H1 (cell line): Measurements from ENCODE around the gene RPL13A. TPM values are rescaled to one million over a fixed set of nuclear protein-coding genes. Genes with fewer than 3 reads are reported as not detected.

ENCODE experiments used
- CTCF ChIA-PET: fragments of 300-600 bp; sonication (Branson Sonifier 250); formaldehyde crosslinking; loops from one replicate; lab custom pipeline; 2021; ENCODE audit not compliant: partially characterized antibody; lab: Charles Lee
- POLR2A ChIA-PET: fragments of 300-600 bp; sonication (Branson Sonifier 250); formaldehyde crosslinking; loops from one replicate; lab custom pipeline; 2021; ENCODE audit warnings: inconsistent platforms; ENCODE audit not compliant: partially characterized antibody; lab: Charles Lee
- DNase-seq, 2 experiments: peaks; one replicate each; pipeline versions ENCODE4 v3.0.0 to v3.0.0-alpha.2; 2010 to 2022; ENCODE audit warnings: low spot score in 2 of 2, low read depth in 1 of 2, mixed read lengths in 1 of 2
- FAIRE-seq: peaks from 2 replicates; lab custom pipeline; 2011; peaks lifted over from hg19 to GRCh38; lab: Jason Lieb, UNC
- H2AFZ ChIP-seq: 2 replicates; pipeline ENCODE4 v1.8.1; 2012; ENCODE audit warnings: low read length, inconsistent platforms
- H2AK5ac ChIP-seq: 2 replicates; pipeline ENCODE4 v1.6.1; 2013; ENCODE audit warnings: low read depth, low read length
- H2BK120ac ChIP-seq: replicated peaks from 2 replicates; pipeline ENCODE3; 2013; ENCODE audit warnings: low read depth, low read length, inconsistent platforms
- H2BK12ac ChIP-seq: 2 replicates; pipeline ENCODE4 v1.6.1; 2013; ENCODE audit warnings: low read depth, low read length
- H2BK15ac ChIP-seq: 2 replicates; pipeline ENCODE4 v1.6.1; 2013; ENCODE audit warnings: low read length
- H2BK20ac ChIP-seq: 2 replicates; pipeline ENCODE4 v1.6.1; 2013; ENCODE audit warnings: low read length
- H2BK5ac ChIP-seq: 2 replicates; pipeline ENCODE4 v1.6.1; 2013; ENCODE audit warnings: low read depth, low read length
- H3K14ac ChIP-seq: 2 replicates; pipeline ENCODE4 v1.6.1; 2013; ENCODE audit warnings: inconsistent platforms; ENCODE audit not compliant: insufficient read length
- H3K18ac ChIP-seq: 2 replicates; pipeline ENCODE4 v1.6.1; 2013; ENCODE audit warnings: low read length; ENCODE audit errors: extremely low read depth
- H3K23ac ChIP-seq: 2 replicates; pipeline ENCODE4 v1.6.1; 2013; ENCODE audit warnings: inconsistent platforms; ENCODE audit not compliant: insufficient read length
- H3K23me2 ChIP-seq: 2 replicates; pipeline ENCODE4 v1.6.1; 2013; ENCODE audit warnings: low read depth, low read length
- H3K27ac ChIP-seq: 2 replicates; pipeline ENCODE4 v1.6.1; 2011; ENCODE audit warnings: low read depth, low read length, inconsistent platforms
- H3K27me3 ChIP-seq, 4 experiments: replicated peaks in 1 of 4; 1 replicate in 1 of 4; 2 replicates in 3 of 4; pipeline versions ENCODE4 v1.6.1 to v1.8.1; 2011 to 2013; ENCODE audit warnings: low read length in 3 of 4, mild to moderate bottlenecking in 3 of 4, inconsistent platforms in 2 of 4, mixed read lengths in 2 of 4, moderate library complexity in 1 of 4; ENCODE audit not compliant: control insufficient read depth in 3 of 4, insufficient read depth in 3 of 4; ENCODE audit errors: extremely low read depth in 1 of 4
- H3K36me3 ChIP-seq, 4 experiments: 2 replicates each; pipeline versions ENCODE4 v1.6.1 to v1.8.1; 2011 to 2013; ENCODE audit warnings: mild to moderate bottlenecking in 4 of 4, low read length in 3 of 4, moderate library complexity in 2 of 4, control low read depth in 1 of 4, inconsistent platforms in 1 of 4; ENCODE audit not compliant: insufficient read depth in 4 of 4, control insufficient read depth in 2 of 4
- H3K4ac ChIP-seq: replicated peaks from 2 replicates; pipeline ENCODE3; 2013; ENCODE audit warnings: low read length, low read depth, mixed read lengths, inconsistent platforms; ENCODE audit not compliant: insufficient read length
- H3K4me1 ChIP-seq, 4 experiments: replicated peaks in 1 of 4; 1 replicate in 1 of 4; 2 replicates in 3 of 4; pipeline versions ENCODE4 v1.6.1 to v1.8.1; 2011 to 2013; ENCODE audit warnings: low read length in 3 of 4, inconsistent platforms in 2 of 4, mixed read lengths in 1 of 4; ENCODE audit not compliant: insufficient read depth in 4 of 4, control insufficient read depth in 3 of 4
- H3K4me2 ChIP-seq, 2 experiments: 2 replicates each; pipeline versions ENCODE4 v1.6.1 to v1.8.1; 2011 to 2013; ENCODE audit warnings: low read depth in 2 of 2, low read length in 2 of 2, control low read depth in 1 of 2, inconsistent platforms in 1 of 2, mild to moderate bottlenecking in 1 of 2; ENCODE audit not compliant: insufficient read depth in 1 of 2
- H3K4me3 ChIP-seq, 4 experiments: fragments of 200-600, 300-600 bp in 1 of 4; sonication (generic), shearing (Covaris generic), sonication (Bioruptor Twin) in 1 of 4; 2 replicates each; pipeline versions ENCODE4 v1.5.1 to v1.8.1; 2011 to 2016; ENCODE audit warnings: low read length in 4 of 4, low read depth in 3 of 4, control low read depth in 2 of 4, inconsistent platforms in 2 of 4, mild to moderate bottlenecking in 2 of 4, mixed read lengths in 1 of 4, moderate library complexity in 1 of 4; ENCODE audit not compliant: insufficient read depth in 2 of 4; ENCODE audit errors: extremely low read depth in 1 of 4
- H3K56ac ChIP-seq: replicated peaks from 2 replicates; pipeline ENCODE3; 2013; ENCODE audit warnings: low read depth, mild to moderate bottlenecking, mixed read lengths, low read length, inconsistent platforms; ENCODE audit not compliant: insufficient read length
- H3K79me1 ChIP-seq: 2 replicates; pipeline ENCODE4 v1.6.1; 2013; ENCODE audit warnings: low read depth, low read length, control low read depth
- H3K79me2 ChIP-seq, 2 experiments: 2 replicates each; pipeline versions ENCODE4 v1.6.1 to v1.8.1; 2012 to 2013; ENCODE audit warnings: low read length in 2 of 2, mild to moderate bottlenecking in 2 of 2, inconsistent platforms in 1 of 2; ENCODE audit not compliant: insufficient read depth in 2 of 2, control insufficient read depth in 1 of 2
- H3K9ac ChIP-seq, 4 experiments: replicated peaks in 1 of 4; 1 replicate in 1 of 4; 2 replicates in 3 of 4; pipeline versions ENCODE4 v1.6.1 to v1.8.1; 2011 to 2013; ENCODE audit warnings: low read depth in 3 of 4, low read length in 3 of 4, control low read depth in 2 of 4, mild to moderate bottlenecking in 2 of 4, moderate library complexity in 2 of 4, inconsistent platforms in 1 of 4; ENCODE audit errors: extremely low read depth in 1 of 4
- H3K9me3 ChIP-seq, 2 experiments: 2 replicates each; pipeline versions ENCODE4 v1.6.1 to v1.8.1; 2012 to 2013; ENCODE audit warnings: mild to moderate bottlenecking in 2 of 2, moderate library complexity in 2 of 2, control low read depth in 1 of 2, inconsistent platforms in 1 of 2, low read depth in 1 of 2, low read length in 1 of 2, mixed read lengths in 1 of 2; ENCODE audit not compliant: insufficient read depth in 2 of 2
- H4K20me1 ChIP-seq, 2 experiments: replicated peaks in 1 of 2; 2 replicates each; pipeline versions ENCODE3 to v1.8.1; 2011 to 2013; ENCODE audit warnings: inconsistent platforms in 2 of 2, low read length in 2 of 2, mild to moderate bottlenecking in 1 of 2; ENCODE audit not compliant: insufficient read depth in 2 of 2, control insufficient read depth in 1 of 2
- H4K5ac ChIP-seq: 2 replicates; pipeline ENCODE4 v1.6.1; 2013; ENCODE audit warnings: low read length, low read depth, mixed read lengths, inconsistent platforms; ENCODE audit not compliant: insufficient read length
- H4K8ac ChIP-seq: 2 replicates; pipeline ENCODE4 v1.8.0; 2013; ENCODE audit warnings: mild to moderate bottlenecking, moderate library complexity, low read length, inconsistent platforms; ENCODE audit not compliant: insufficient read depth; ENCODE audit errors: extremely low read depth
- H4K91ac ChIP-seq: replicated peaks from 2 replicates; pipeline ENCODE3; 2013; ENCODE audit warnings: low read length, mixed read lengths, inconsistent platforms; ENCODE audit not compliant: insufficient read length
- BCL11A ChIP-seq, 2 experiments: IDR thresholded peaks; one replicate each; pipeline ENCODE4 v1.6.1; 2011; ENCODE audit warnings: low read depth in 2 of 2, low read length in 2 of 2, mild to moderate bottlenecking in 2 of 2
- EP300 ChIP-seq, 2 experiments: IDR thresholded peaks; 1 replicate in 1 of 2; 2 replicates in 1 of 2; pipeline ENCODE4 v1.6.1; 2011 to 2012; ENCODE audit warnings: low read depth in 2 of 2, low read length in 2 of 2, mild to moderate bottlenecking in 2 of 2, borderline replicate concordance in 1 of 2, inconsistent platforms in 1 of 2, moderate library complexity in 1 of 2
- WGBS, 2 experiments: shearing (Covaris generic) in 1 of 2; methylation state at CpG; one replicate each; pipeline versions ENCODE4 v1.1.6 to v1.1.7; 2013 to 2015; ENCODE audit warnings: low lambda C conversion rate in 2 of 2, mixed read lengths in 2 of 2, inconsistent platforms in 1 of 2, low coverage in 1 of 2, missing lambda C conversion rate in 1 of 2; ENCODE audit not compliant: insufficient replicate concordance in 2 of 2, insufficient coverage in 1 of 2, insufficient read length in 1 of 2; ENCODE audit errors: extremely low coverage in 1 of 2, missing lambda C conversion rate in 1 of 2; 5-methylcytosine and 5-hydroxymethylcytosine counted together
- polyA plus RNA-seq, 7 experiments: library from polyadenylated mRNA; depleted of rRNA in 3 of 7; stranded (reverse) in 5 of 7; unstranded in 2 of 7; fragments of >200 nt in 5 of 7; fragments of 200-250 nt in 2 of 7; gene quantifications; 1 replicate in 5 of 7; 2 replicates in 1 of 7; 4 replicates in 1 of 7; pipeline versions ENCODE4 v1.2.1 to v1.2.3, GENCODE V29; 2011 to 2013; ENCODE audit warnings: missing spikeins in 2 of 7, mixed read lengths in 2 of 7
- total RNA-seq: library from RNA; stranded (reverse); fragmentation: NEBNext Ultra II Directional; extraction: Animal tissue kit (Norgen Biotek cat#: 25700); gene quantifications from 2 replicates; pipeline ENCODE4 v1.2.1, GENCODE V29; 2021

RPL13A gene
- total and polyA plus RNA-seq, 2 of the 8 experiments (the other 6 are each of a cell fraction or from before 2014, with no cell fraction given), result 3,305 to 8,868 TPM

- H3K56ac ChIP-seq, result no peak overlapping the region
- no peaks in the 10 kb centered on the region for H3K36me3 ChIP-seq
- no peak overlapping the region for H3K9ac ChIP-seq
- H2BK20ac ChIP-seq, result no peak overlapping the region
- no peak overlapping the region for H2AFZ ChIP-seq
- H4K20me1 ChIP-seq, result no peaks in the 10 kb centered on the region
- H3K9me3 ChIP-seq, result no peaks in the 10 kb centered on the region
- no peak for FAIRE-seq
- H3K23ac ChIP-seq, result no peak overlapping the region
- no peak overlapping the region for H3K4me2 ChIP-seq
- H3K4ac ChIP-seq, result no peak overlapping the region
- no peak overlapping the region for H4K5ac ChIP-seq
- no peak overlapping the region for H2BK15ac ChIP-seq
- peaks cover 20% of the 10 kb centered on the region; the same call in 1 of the 2 replicates for H3K23me2 ChIP-seq
- no peak overlapping the region for H3K18ac ChIP-seq
- no peak overlapping the region for H3K14ac ChIP-seq
- ChIA-PET POLR2A (no interaction called here), CTCF (no interaction called here)
- no peak overlapping the region for H2BK120ac ChIP-seq
- no peak overlapping the region for H4K8ac ChIP-seq
- H2BK5ac ChIP-seq, result no peak overlapping the region
- peak overlapping the region; percentile 53; the same call in 1 of the 2 replicates for H2AK5ac ChIP-seq
- TF ChIP-seq EP300 (IDR thresholded peaks at IDR 0.05; ENCODE audit: borderline replicate concordance in 1 of 2, low read depth in 2 of 2, low read length in 2 of 2), result peak in 1 of 2 experiments; percentile 90; a peak in 1 of 3 replicates
- no peak for TF ChIP-seq BCL11A (IDR thresholded peaks at IDR 0.05; ENCODE audit: low read depth in 2 of 2, low read length in 2 of 2)
- no peak overlapping the region for H3K27ac ChIP-seq
- H3K79me1 ChIP-seq, result no peaks in the 10 kb centered on the region
- H3K27me3 ChIP-seq, result peaks cover 27 to 56% (median 48%) of the 10 kb centered on the region in 4 experiments
- H3K79me2 ChIP-seq, result no peaks in the 10 kb centered on the region
- no peak for DNase-seq
- no peak overlapping the region for H3K4me3 ChIP-seq
- H3K4me1 ChIP-seq, result peaks cover 0 to 13% (median 11%) of the 10 kb centered on the region in 4 experiments; a peak in 5 of 7 replicates
- H4K91ac ChIP-seq, result no peak overlapping the region
- H2BK12ac ChIP-seq, result no peak overlapping the region
- WGBS, 2 experiments, result 44% methylated on average over 4 of the region's 6 CpGs; no CpG with 5 or more reads in 1 of the 2 experiments
Observed at GRCh38 chr19:49438261-49438660, 49.1 kb upstream of the RPL13A start.
